ENCODE results near the gene BBC3. TPM values are rescaled to one million over a fixed set of nuclear protein-coding genes. Genes with fewer than 3 reads are reported as not detected.

Gene BBC3
- total and polyA plus RNA-seq, 9 donors = 2.7 to 3.8 (median 2.9) TPM

GRCh38 chr19:47172666-47173455 is 58.1 kb downstream of the BBC3 start:
- Histone ChIP-seq H3K9me3 (replicated peaks; ENCODE audit: control insufficient read depth, low read depth, low read length) (no peaks in the 10 kb centered on the region), H3K27ac (ENCODE audit: low read length) (no peak overlapping the region), H3K27me3 (ENCODE audit: control insufficient read depth, insufficient read depth, low read length) (no peaks in the 10 kb centered on the region), H3K4me1 (ENCODE audit: control insufficient read depth, insufficient read depth, low read length) (no peaks in the 10 kb centered on the region), H3K36me3 (ENCODE audit: control insufficient read depth, insufficient read depth, low read length) (peaks cover 42% of the 10 kb centered on the region), H3K4me3 (ENCODE audit: low read length) (no peak overlapping the region)
- no peak for DNase-seq
- 92% methylated on average over 12 of the region's 19 CpGs for WGBS (ENCODE audit: insufficient coverage)

Other genes with a start within 250 kb of the BBC3 start
- 0.31 TPM for gene NPAS1, start 211.4 kb downstream of the BBC3 start, total RNA-seq
- gene NPAS1, start 211.4 kb downstream of the BBC3 start, polyA plus RNA-seq (ENCODE audit: insufficient read depth in 1 of 8, insufficient read length in 8 of 8, low replicate concordance in 1 of 8) = 1 to 10 TPM; 1.1 to 7.1 (median 2.2) TPM
- gene TMEM160, start 182.6 kb downstream of the BBC3 start, total RNA-seq = 9.8 TPM
- gene TMEM160, start 182.6 kb downstream of the BBC3 start, polyA plus RNA-seq (ENCODE audit: insufficient read depth in 1 of 8, insufficient read length in 8 of 8, low replicate concordance in 1 of 8) = 10 to 100 TPM in 7 of 8 donors, 1 to 10 TPM in 1; 9.1 to 15.1 (median 11.7) TPM
- gene ZC3H4, start 117.4 kb downstream of the BBC3 start, total RNA-seq = 11.8 TPM
- gene ZC3H4, start 117.4 kb downstream of the BBC3 start, polyA plus RNA-seq (ENCODE audit: insufficient read depth in 1 of 8, insufficient read length in 8 of 8, low replicate concordance in 1 of 8) = 10 to 100 TPM; 18.8 to 34.3 (median 25.6) TPM
- gene SAE1, start 100.4 kb downstream of the BBC3 start, total RNA-seq = 77.6 TPM
- gene SAE1, start 100.4 kb downstream of the BBC3 start, polyA plus RNA-seq (ENCODE audit: insufficient read depth in 1 of 8, insufficient read length in 8 of 8, low replicate concordance in 1 of 8) = 100 to 1,000 TPM in 2 of 8 donors, 10 to 100 TPM in 6; 75.8 to 103 (median 92.2) TPM
- 7.1 TPM for gene CCDC9, start 25.3 kb upstream of the BBC3 start, total RNA-seq
- gene CCDC9, start 25.3 kb upstream of the BBC3 start, polyA plus RNA-seq (ENCODE audit: insufficient read depth in 1 of 8, insufficient read length in 8 of 8, low replicate concordance in 1 of 8) = 10 to 100 TPM; 20.3 to 28.2 (median 22.5) TPM
- gene INAFM1, start 43.7 kb upstream of the BBC3 start, total RNA-seq = 6.1 TPM
- gene INAFM1, start 43.7 kb upstream of the BBC3 start, polyA plus RNA-seq (ENCODE audit: insufficient read depth in 1 of 8, insufficient read length in 8 of 8, low replicate concordance in 1 of 8) = 10 to 100 TPM in 7 of 8 donors, 1 to 10 TPM in 1; 9.8 to 17.1 (median 13.8) TPM
- 0.53 TPM for gene C5AR1, start 78.7 kb upstream of the BBC3 start, total RNA-seq
- gene C5AR1, start 78.7 kb upstream of the BBC3 start, polyA plus RNA-seq (ENCODE audit: insufficient read depth in 1 of 8, insufficient read length in 8 of 8, low replicate concordance in 1 of 8) = 1 to 10 TPM; 1.2 to 3.6 (median 1.9) TPM
- gene C5AR2, start 101.0 kb upstream of the BBC3 start, total RNA-seq = 0.40 TPM
- gene C5AR2, start 101.0 kb upstream of the BBC3 start, polyA plus RNA-seq (ENCODE audit: insufficient read depth in 1 of 8, insufficient read length in 8 of 8, low replicate concordance in 1 of 8) = under 1 TPM; 0.21 to 0.68 (median 0.39) TPM
- gene DHX34, start 118.1 kb upstream of the BBC3 start, total RNA-seq = 7.9 TPM
- 10 to 100 TPM in 7 of 8 donors, 1 to 10 TPM in 1; 9.1 to 13.6 (median 11.7) TPM for gene DHX34, start 118.1 kb upstream of the BBC3 start, polyA plus RNA-seq (ENCODE audit: insufficient read depth in 1 of 8, insufficient read length in 8 of 8, low replicate concordance in 1 of 8)
- 9.2 TPM for gene MEIS3, start 188.3 kb upstream of the BBC3 start, total RNA-seq
- 10 to 100 TPM in 2 of 8 donors, 1 to 10 TPM in 6; 7.3 to 11.5 (median 9.7) TPM for gene MEIS3, start 188.3 kb upstream of the BBC3 start, polyA plus RNA-seq (ENCODE audit: insufficient read depth in 1 of 8, insufficient read length in 8 of 8, low replicate concordance in 1 of 8)
- 0.04 TPM for gene SLC8A2, start 240.7 kb upstream of the BBC3 start, total RNA-seq
- under 1 TPM; 0.11 to 0.49 (median 0.26) TPM for gene SLC8A2, start 240.7 kb upstream of the BBC3 start, polyA plus RNA-seq (ENCODE audit: insufficient read depth in 1 of 8, insufficient read length in 8 of 8, low replicate concordance in 1 of 8)